ENCODE data around the gene ZNF444. TPM values are rescaled to one million over a fixed set of nuclear protein-coding genes. Genes with fewer than 3 reads are reported as not detected.
"Not testable (repeated sequence)": the region's sequence is repeated elsewhere in the genome, so short reads cannot be mapped to it uniquely, and the experiment has no call there.

Gene ZNF444
- total RNA-seq, 2 experiments from 2014 or later = 29.3 to 32.5 TPM

DNA sequence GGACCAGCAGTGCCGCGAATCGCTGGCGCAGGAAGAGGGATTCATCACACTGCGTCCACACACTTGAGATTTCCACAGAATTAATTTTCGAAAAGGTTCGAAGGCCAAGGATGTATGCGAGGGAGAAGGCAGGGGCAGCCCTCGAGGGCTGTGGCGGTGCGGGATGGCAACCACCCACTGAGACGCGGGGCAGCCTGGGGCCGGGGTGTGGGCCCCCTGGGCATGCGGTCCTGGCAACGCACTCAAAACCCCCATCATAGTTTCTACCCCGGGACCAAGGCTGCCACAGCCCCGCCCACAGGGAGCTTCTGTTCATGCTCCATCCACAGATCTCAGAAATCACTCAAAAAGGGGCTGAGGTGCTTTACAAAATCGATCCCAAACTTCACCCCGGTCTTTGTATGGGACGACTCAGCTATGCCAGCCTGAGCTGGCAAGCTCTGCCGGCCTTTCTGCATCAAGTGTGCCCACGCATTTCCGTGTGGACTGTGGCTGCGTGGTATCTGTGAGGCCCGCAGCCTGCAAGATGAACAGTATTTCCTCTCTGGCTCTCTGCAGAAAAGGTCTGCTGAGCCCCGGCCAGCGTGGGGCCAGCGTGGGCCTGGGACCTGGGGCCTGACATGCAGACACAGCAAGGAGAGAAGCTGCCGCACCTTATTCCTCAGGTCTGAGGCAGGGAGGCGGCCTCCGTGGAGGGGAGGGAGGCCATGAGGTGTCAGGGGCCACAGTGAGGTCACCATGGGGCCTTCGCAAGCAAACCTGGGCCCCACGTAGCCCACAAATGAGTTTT is 39.1 kb upstream of the ZNF444 start:
- Mint-ChIP-seq H3K27ac (no peak overlapping the region), H3K4me3 (no peak overlapping the region), H3K36me3 (peaks cover 11% of the 10 kb centered on the region), H3K4me1 (peaks cover 15% of the 10 kb centered on the region), H3K9me3 (ENCODE audit: low read depth) (no peaks in the 10 kb centered on the region), H3K27me3 (no peaks in the 10 kb centered on the region)
- CTCF ChIA-PET = no interaction called here
- no peak for DNase-seq
- ATAC-seq = no peak

- ATAC-seq (no peak), DNase-seq (no peak)
- H3K4me1 Mint-ChIP-seq = peaks cover 17% of the 10 kb centered on the region
- H3K9me3 Mint-ChIP-seq (ENCODE audit: low read depth) = no peaks in the 10 kb centered on the region
- CTCF ChIA-PET = no interaction called here
- H3K36me3 Mint-ChIP-seq = peaks cover 11% of the 10 kb centered on the region
- H3K27me3 Mint-ChIP-seq = no peaks in the 10 kb centered on the region
- no peak overlapping the region for H3K4me3 Mint-ChIP-seq
- H3K27ac Mint-ChIP-seq = no peak overlapping the region
These were observed 38.0 kb upstream of the ZNF444 start for GRCh38 chr19:56103027-56103614.

DNA sequence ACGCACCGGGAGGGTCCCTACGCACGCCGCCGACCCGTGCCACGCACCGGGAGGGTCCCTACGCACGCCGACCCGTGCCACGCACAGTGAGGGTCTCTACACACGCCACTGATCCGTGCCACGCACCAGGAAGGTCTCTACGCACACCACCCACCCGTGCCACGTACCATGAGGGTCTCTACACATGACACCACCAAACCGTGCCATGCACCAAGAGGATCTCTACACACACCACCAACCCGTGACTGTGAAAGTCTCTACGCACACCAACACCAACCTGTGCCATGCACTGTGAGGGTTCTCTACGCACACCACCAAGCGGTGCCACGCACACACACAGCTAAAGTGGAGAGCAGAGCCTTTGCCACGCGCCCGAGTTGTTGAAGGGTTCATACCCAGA is 36.7 kb upstream of the ZNF444 start:
- H3K4me1 Mint-ChIP-seq = peaks cover 17% of the 10 kb centered on the region
- H3K27me3 Mint-ChIP-seq = no peaks in the 10 kb centered on the region
- H3K9me3 Mint-ChIP-seq (ENCODE audit: low read depth) = no peaks in the 10 kb centered on the region
- H3K36me3 Mint-ChIP-seq = peaks cover 7% of the 10 kb centered on the region
- DNase-seq = no peak
- ATAC-seq = no peak
- no peak overlapping the region for H3K4me3 Mint-ChIP-seq
- H3K27ac Mint-ChIP-seq = no peak overlapping the region
- CTCF ChIA-PET = interaction anchor here (1.4 kb wide), 1 partner anchor 39 kb away, joined by 5 read pairs; no protein-coding TSS in a partner anchor

GRCh38 chr19:56105090-56105701 is 35.9 kb upstream of the ZNF444 start:
- Mint-ChIP-seq H3K9me3 (ENCODE audit: low read depth) (no peaks in the 10 kb centered on the region), H3K27ac (peak overlapping the region; percentile 57), H3K4me1 (peaks cover 17% of the 10 kb centered on the region), H3K4me3 (no peak overlapping the region), H3K36me3 (peaks cover 7% of the 10 kb centered on the region), H3K27me3 (no peaks in the 10 kb centered on the region)
- CTCF ChIA-PET = interaction anchor here (0.8 to 1.4 kb wide), 4 partner anchors 14 to 148 kb away, joined by 3 to 5 read pairs (median 4); no protein-coding TSS in a partner anchor
- no peak for ATAC-seq
- no peak for DNase-seq

GRCh38 chr19:56105831-56106396 is 35.2 kb upstream of the ZNF444 start:
- H3K4me1 Mint-ChIP-seq = peaks cover 19% of the 10 kb centered on the region
- H3K4me3 Mint-ChIP-seq; H3K9me3 Mint-ChIP-seq (ENCODE audit: low read depth): not testable (repeated sequence)

GRCh38 chr19:56106397-56106849 is 34.7 kb upstream of the ZNF444 start:
- peaks cover 5% of the 10 kb centered on the region for H3K36me3 Mint-ChIP-seq
- CTCF ChIA-PET = no interaction called here
- ATAC-seq (no peak), DNase-seq (no peak)
- no peaks in the 10 kb centered on the region for H3K9me3 Mint-ChIP-seq (ENCODE audit: low read depth)
- no peaks in the 10 kb centered on the region for H3K27me3 Mint-ChIP-seq
- H3K4me1 Mint-ChIP-seq = peaks cover 19% of the 10 kb centered on the region
- no peak overlapping the region for H3K27ac Mint-ChIP-seq
- H3K4me3 Mint-ChIP-seq = no peak overlapping the region

More at GRCh38 chr19:56105831-56106396, 35.2 kb upstream of the ZNF444 start:
- not testable (repeated sequence) for ATAC-seq, H3K27ac Mint-ChIP-seq, H3K36me3 Mint-ChIP-seq, DNase-seq, H3K27me3 Mint-ChIP-seq
- CTCF ChIA-PET = interaction anchor here (1.1 to 1.4 kb wide), 3 partner anchors 40 to 147 kb away, joined by 3 to 5 read pairs (median 4); no protein-coding TSS in a partner anchor

GRCh38 chr19:56106993-56107392 is 34.1 kb upstream of the ZNF444 start:
- ATAC-seq = no peak
- CTCF ChIA-PET = no interaction called here
- Mint-ChIP-seq H3K4me3 (no peak overlapping the region), H3K36me3 (peaks cover 2% of the 10 kb centered on the region), H3K27me3 (no peaks in the 10 kb centered on the region), H3K9me3 (ENCODE audit: low read depth) (no peaks in the 10 kb centered on the region), H3K4me1 (peaks cover 24% of the 10 kb centered on the region), H3K27ac (no peak overlapping the region)
- DNase-seq = no peak

GRCh38 chr19:56107626-56108351 is 33.3 kb upstream of the ZNF444 start:
- Mint-ChIP-seq H3K36me3 (peaks cover 2% of the 10 kb centered on the region), H3K4me1 (peaks cover 29% of the 10 kb centered on the region), H3K9me3 (ENCODE audit: low read depth) (no peaks in the 10 kb centered on the region), H3K27ac (no peak overlapping the region), H3K4me3 (no peak overlapping the region), H3K27me3 (no peaks in the 10 kb centered on the region)
- CTCF ChIA-PET = no interaction called here
- DNase-seq = no peak
- no peak for ATAC-seq

DNA sequence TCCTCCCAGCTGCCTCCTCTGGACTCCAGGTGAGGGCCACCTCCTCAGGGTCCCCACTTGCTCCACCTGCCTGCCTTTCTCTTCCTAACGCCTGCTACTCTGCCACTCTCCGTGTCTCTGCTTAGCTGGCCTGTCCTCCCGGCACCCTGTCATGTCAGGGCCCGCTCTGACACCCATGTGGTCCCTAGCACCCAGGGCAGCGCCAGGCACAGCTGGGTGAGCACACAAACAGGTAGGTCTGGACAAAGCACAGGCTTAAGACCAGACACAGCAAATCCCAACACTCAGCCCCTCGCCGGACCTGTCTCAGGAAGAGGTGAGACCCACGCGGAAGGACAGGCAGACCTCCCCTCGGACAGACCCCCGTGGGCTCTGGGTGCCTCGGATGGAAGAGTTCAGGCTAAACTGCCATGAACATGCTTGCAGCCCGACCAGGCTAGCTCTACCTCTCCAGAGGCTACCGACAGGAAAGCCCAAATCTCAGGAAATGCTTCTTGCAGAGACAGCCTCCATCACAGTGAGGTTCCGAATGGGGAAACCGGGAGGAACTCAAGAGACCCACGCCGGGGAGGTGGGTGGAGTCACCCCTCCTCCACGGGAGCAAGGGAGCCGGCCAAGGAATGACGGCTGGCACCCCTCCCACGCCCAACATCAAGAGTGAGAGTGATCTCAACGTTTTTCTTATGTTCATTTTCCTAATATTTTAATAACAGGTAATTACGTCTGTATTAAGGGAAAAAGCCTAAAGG is 32.5 kb upstream of the ZNF444 start:
- CTCF ChIA-PET = no interaction called here
- no peak overlapping the region for H3K27ac Mint-ChIP-seq
- no peak for ATAC-seq
- no peak for DNase-seq
- H3K4me1 Mint-ChIP-seq = peaks cover 36% of the 10 kb centered on the region
- H3K27me3 Mint-ChIP-seq = no peaks in the 10 kb centered on the region
- peaks cover 2% of the 10 kb centered on the region for H3K36me3 Mint-ChIP-seq
- no peak overlapping the region for H3K4me3 Mint-ChIP-seq
- no peaks in the 10 kb centered on the region for H3K9me3 Mint-ChIP-seq (ENCODE audit: low read depth)

DNA sequence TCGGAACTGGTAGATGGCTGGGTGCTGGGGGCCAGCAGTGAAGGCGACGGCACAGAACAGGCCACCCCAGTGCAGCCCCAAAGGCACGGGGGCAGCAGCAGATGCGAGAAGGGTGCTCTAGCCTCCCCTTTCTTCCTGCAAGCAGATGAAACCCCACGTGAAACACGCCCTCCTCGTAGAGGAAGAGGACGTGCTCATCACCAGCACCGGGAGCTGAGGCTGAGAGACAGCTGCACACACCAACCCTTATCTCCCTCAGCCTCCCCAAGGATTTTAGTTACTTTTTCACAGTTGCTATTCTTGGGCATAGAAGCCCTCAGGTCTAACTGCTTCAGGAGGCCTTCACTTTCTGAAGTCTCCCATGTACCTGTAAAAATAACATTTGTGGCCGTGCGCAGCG is 31.9 kb upstream of the ZNF444 start:
- H3K9me3 Mint-ChIP-seq (ENCODE audit: low read depth) = no peaks in the 10 kb centered on the region
- DNase-seq (no peak), ATAC-seq (no peak)
- H3K4me3 Mint-ChIP-seq = no peak overlapping the region
- H3K27ac Mint-ChIP-seq = no peak overlapping the region
- peaks cover 2% of the 10 kb centered on the region for H3K36me3 Mint-ChIP-seq
- H3K4me1 Mint-ChIP-seq = peaks cover 40% of the 10 kb centered on the region
- CTCF ChIA-PET = no interaction called here
- H3K27me3 Mint-ChIP-seq = no peaks in the 10 kb centered on the region

GRCh38 chr19:56110515-56111448 is 30.3 kb upstream of the ZNF444 start:
- peaks cover 42% of the 10 kb centered on the region for H3K4me1 Mint-ChIP-seq
- ATAC-seq = no peak
- H3K27me3 Mint-ChIP-seq = no peaks in the 10 kb centered on the region
- no peaks in the 10 kb centered on the region for H3K36me3 Mint-ChIP-seq
- H3K4me3 Mint-ChIP-seq = no peak overlapping the region
- no peak for DNase-seq
- H3K27ac Mint-ChIP-seq = no peak overlapping the region
- no peaks in the 10 kb centered on the region for H3K9me3 Mint-ChIP-seq (ENCODE audit: low read depth)
- CTCF ChIA-PET = no interaction called here
